GM21447 (cell line): ENCODE data around the gene HOXB5.

Experiments used
- ATAC-seq: cut with Tn5 transposase; IDR thresholded peaks from one replicate; pipeline ENCODE4 v1.9.1; 2021; ENCODE audit not compliant: unreplicated experiment

HOXB5 gene

GRCh38 chr17:48604770-48605329 is 11.3 kb upstream of the HOXB5 start, which contains the start of gene HOXB6:
Gene HOXB6, minus strand, starts transcription at chr17:48604986. Its CDS starts 6,836 bp downstream, at chr17:48598150.
- ATAC-seq = no peak

DNA sequence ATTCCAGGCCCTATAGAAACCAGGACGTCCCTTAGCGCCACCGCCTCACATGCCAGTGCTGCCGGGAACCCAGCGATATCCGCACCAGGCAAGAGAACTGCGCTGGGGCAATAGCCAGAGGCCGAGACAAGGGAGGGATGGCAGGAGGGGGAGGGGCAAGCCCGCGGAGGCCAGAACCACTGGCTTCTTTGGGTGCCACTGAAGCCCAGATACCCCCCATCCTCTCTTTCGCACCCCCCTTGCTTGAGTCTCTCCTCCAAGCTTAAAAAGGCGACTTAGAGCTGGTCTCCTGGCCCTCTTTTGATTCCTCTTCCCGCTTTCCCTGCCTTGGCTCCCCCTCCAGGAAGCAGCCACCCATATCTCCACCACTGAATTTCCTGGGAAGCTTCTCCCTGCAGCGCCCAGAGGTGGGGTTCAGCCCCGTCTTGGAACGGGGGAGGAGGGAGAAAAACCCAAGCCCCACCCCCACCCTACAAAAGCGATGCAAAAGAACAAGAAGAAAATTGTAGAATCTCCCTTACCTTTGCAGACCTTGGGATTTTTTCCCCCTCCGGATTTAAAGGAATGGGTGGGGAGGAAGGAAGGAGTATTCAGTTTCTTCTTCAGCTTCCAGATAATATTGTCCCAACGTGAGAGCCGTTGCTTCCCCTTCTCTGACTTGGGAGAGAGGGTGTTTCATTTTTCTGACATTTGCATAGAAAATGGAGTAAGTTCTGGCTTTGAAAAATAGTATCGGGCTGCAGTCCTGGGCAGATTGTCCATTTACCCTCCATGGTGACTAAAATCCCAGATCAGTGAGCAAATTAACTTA is 10.6 kb upstream of the HOXB5 start:
- ATAC-seq = no peak

- no peak for ATAC-seq
Observed at GRCh38 chr17:48601539-48602425, 8.2 kb upstream of the HOXB5 start.

DNA sequence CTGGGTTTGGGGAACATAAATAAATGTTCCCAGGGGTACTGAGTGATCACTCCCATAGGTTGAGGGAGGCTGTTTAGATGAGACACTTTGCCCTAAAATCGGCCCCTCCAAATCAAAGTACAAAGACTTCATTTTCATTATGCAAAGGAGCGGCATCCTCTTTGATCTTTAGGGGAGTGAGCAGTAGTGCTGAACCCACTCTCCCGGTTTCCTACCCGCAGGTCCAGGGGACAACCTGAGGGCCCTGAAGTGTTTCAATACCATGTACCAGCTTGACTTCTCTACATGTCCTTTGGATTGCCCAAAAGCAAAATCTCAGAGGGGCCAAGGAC is 7.6 kb upstream of the HOXB5 start:
- ATAC-seq = no peak

- ATAC-seq = no peak
Observed at GRCh38 chr17:48600244-48601098, 6.9 kb upstream of the HOXB5 start.

- ATAC-seq = no peak
Observed at GRCh38 chr17:48599354-48599753, 5.8 kb upstream of the HOXB5 start.

DNA sequence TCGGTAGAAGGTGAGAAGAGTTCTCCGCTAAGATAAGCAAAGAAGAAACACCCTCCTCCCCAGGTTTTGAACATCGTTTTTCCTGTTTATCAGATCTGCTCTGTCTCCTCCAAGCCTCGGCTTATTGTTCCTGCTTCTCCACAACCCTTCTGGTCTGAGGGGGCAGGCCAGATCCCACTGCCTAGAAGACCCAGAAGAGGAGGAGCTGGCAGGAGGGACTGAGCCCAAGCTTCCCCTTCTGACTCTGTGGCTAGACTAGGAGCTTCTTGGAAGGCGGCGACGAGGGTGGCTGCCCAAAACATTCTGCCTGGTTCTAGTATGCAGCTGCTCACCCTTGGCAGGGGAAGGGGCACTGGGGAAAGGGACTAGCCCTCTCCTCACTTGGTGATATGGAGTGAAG is 5.2 kb upstream of the HOXB5 start:
- no peak for ATAC-seq

GRCh38 chr17:48597778-48598631 is 4.4 kb upstream of the HOXB5 start:
- no peak for ATAC-seq

- no peak for ATAC-seq
Observed at GRCh38 chr17:48597528-48597777, 3.9 kb upstream of the HOXB5 start.

DNA sequence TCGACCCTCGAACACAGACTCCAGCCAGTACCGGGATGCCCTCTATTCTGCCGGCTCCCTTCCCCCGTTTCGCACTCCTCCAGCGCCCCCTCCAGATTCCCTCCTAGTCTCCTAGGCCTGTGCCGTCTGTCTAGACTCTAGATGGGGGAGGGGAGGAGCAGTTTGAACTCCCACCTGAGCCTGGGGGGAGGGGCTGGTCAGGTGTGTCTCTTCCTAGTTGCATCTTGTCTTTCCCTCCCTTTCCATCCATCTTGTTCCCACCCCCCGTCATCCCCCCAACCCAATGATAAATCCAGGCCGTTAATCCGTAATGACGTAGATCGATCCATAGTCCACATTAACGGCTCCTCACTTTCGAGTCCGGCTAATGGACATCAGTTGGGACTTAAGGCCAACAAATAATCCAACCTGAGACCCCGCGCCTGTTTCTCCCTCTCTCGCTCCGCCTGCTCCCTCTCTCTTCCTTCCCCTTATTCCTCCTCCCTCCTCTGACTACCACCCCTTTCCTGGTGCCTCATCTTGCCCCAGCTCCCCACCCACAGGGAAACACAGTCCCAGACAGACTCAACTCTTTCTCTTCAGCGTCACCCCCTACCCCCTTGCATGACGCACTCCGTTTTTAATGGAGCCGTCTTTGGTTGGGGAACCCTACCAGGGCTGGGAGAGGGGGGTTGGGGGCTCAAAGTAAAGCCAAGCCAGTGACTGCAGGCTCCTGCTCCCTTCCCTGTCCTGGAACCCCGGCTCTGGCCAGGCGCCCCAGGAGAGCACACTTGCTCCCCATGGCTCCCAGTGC is 3.4 kb upstream of the HOXB5 start:
- no peak for ATAC-seq

- no peak for ATAC-seq
Observed at GRCh38 chr17:48596000-48596734, 2.6 kb upstream of the HOXB5 start.

GRCh38 chr17:48595278-48595999 is 1.9 kb upstream of the HOXB5 start:
- no peak for ATAC-seq

GRCh38 chr17:48594538-48595277 is 1.1 kb upstream of the HOXB5 start:
- no peak for ATAC-seq

DNA sequence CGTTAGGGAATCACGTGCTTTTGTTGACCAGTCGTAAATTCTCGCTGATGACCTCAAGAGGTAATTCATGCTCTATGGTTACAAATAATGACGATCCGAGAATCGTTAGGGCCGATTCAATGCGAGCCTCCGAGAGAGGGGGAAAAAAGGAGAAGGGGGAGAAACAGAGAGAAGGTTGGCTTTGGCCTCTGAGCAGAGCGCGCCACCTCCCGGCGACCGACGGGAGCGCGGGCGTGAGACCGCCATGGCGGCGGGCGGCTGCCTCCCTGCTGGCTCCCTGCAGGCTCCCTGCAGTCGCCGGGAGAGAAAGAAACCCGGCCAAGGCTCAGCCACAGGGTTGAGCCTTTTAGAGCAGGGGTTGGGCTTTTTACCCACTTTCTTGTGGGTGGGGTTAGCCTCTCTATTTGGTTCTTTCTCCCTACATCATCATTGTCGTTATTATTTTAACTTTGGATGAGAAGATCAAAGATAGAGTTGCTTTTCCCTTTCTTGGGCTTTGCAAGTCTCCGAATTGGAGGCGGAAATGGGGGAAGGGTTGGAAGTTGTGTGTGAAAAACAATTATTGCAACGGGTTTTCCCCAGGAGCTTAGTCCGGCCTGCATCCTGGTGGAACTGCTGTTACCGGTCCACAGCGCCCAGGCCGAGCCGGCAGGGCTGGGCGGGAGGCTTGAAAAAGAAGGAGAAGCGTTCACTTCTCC is 410 bp upstream of the HOXB5 start:
- ATAC-seq = no peak

GRCh38 chr17:48592577-48592976 is 1.0 kb downstream of the HOXB5 start:
- no peak for ATAC-seq

GRCh38 chr17:48592057-48592514 is 1.5 kb downstream of the HOXB5 start:
- ATAC-seq = no peak
